SK-N-SH (cell line): ENCODE results near the gene USP1. TPM values are rescaled to one million over a fixed set of nuclear protein-coding genes. Genes with fewer than 3 reads are reported as not detected.

Source experiments
- polyA plus RNA-seq, 3 experiments: library from polyadenylated mRNA; depleted of rRNA; stranded (reverse); fragments of >200 nt; gene quantifications; 2 replicates each; pipeline ENCODE4 v1.2.3, GENCODE V29; 2012

USP1 gene
- polyA plus RNA-seq, 1 of the 3 experiments (the other 2 are of a cell fraction) = 4.3 TPM

Other genes starting within 250 kb of the USP1 start
- gene L1TD1, start 242.2 kb upstream of the USP1 start, polyA plus RNA-seq (2012; rRNA removed) = not detected in 2 replicates
- gene KANK4, start 117.6 kb upstream of the USP1 start, polyA plus RNA-seq (2012; rRNA removed) = 0.02 TPM in 1 of 2 replicates, not detected in the other
- gene ANGPTL3, start 160.5 kb downstream of the USP1 start, polyA plus RNA-seq (2012; rRNA removed) = not detected in 2 replicates